HCT116 (cell line): ENCODE results near the gene SCAI. TPM values are rescaled to one million over a fixed set of nuclear protein-coding genes. Genes with fewer than 3 reads are reported as not detected.

ENCODE experiments used
- ATAC-seq: fragments of 200-7000 bp; cut with Tn5 transposase; 2 replicates; pipeline ENCODE4 v1.9.1; 2020; ENCODE audit warnings: mild to moderate bottlenecking, moderate library complexity
- BruUV-seq: library from RNA; stranded (reverse); fragments of 400-500 nt; replicated peaks from 2 replicates; lab custom pipeline; 2021; lab: Mats Ljungman, UMichigan
- CTCF ChIA-PET: fragments of 300-600 bp; sonication (Branson Sonifier 250); formaldehyde crosslinking; loops from one replicate; lab custom pipeline; 2021; ENCODE audit warnings: antibody characterized with exemption; lab: Charles Lee
- POLR2A ChIA-PET: fragments of 300-600, 350-600 bp; sonication (Branson Sonifier 250); formaldehyde crosslinking; loops from one replicate; lab custom pipeline; 2021; ENCODE audit warnings: antibody characterized with exemption; lab: Charles Lee
- RAD21 ChIA-PET, 2 experiments: fragments of 300-600 bp; sonication (Branson Sonifier 250); formaldehyde crosslinking; loops; one replicate each; lab custom pipeline; 2023; ENCODE audit warnings: low total read pairs in 2 of 2; ENCODE audit not compliant: uncharacterized antibody in 2 of 2, unreplicated experiment in 2 of 2, low non-redundant PET in 1 of 2; lab: Charles Lee
- DNase-seq: peaks from one replicate; pipeline ENCODE4 v3.0.0-alpha.2; 2010; ENCODE audit warnings: low read depth, low spot score
- H2AFZ ChIP-seq: fragments of 200-600 bp; shearing (Covaris generic), sonication (generic); 2 replicates; pipeline ENCODE4 v1.6.1; 2017; ENCODE audit warnings: low read depth, mixed run types, mixed read lengths, antibody characterized with exemption, low read length; ENCODE audit not compliant: poor library complexity, severe bottlenecking
- H3K27ac ChIP-seq: 2 replicates; pipeline ENCODE4 v1.5.1; 2012; ENCODE audit warnings: low read depth, low read length
- H3K27me3 ChIP-seq: fragments of 200-600 bp; sonication (generic); 2 replicates; pipeline ENCODE4 v1.6.1; 2016; ENCODE audit warnings: mixed run types, low read length, mixed read lengths; ENCODE audit not compliant: insufficient read depth
- H3K36me3 ChIP-seq, 2 experiments: fragments of 200-500 bp in 1 of 2; fragments of 200-600 bp in 1 of 2; sonication (Bioruptor generic) in 1 of 2; sonication (generic) in 1 of 2; 2 replicates each; pipeline versions ENCODE4 v1.5.1 to v1.6.1; 2014 to 2016; ENCODE audit warnings: low read length in 2 of 2, inconsistent platforms in 1 of 2, mixed read lengths in 1 of 2, mixed run types in 1 of 2; ENCODE audit not compliant: insufficient read depth in 2 of 2, control insufficient read depth in 1 of 2
- H3K4me1 ChIP-seq, 2 experiments: fragments of 200-600 bp in 1 of 2; sonication (generic) in 1 of 2; 2 replicates each; pipeline versions ENCODE4 v1.5.1 to v1.6.1; 2012 to 2017; ENCODE audit warnings: low read length in 2 of 2, inconsistent platforms in 1 of 2, mild to moderate bottlenecking in 1 of 2, mixed read lengths in 1 of 2, mixed run types in 1 of 2, moderate library complexity in 1 of 2; ENCODE audit not compliant: insufficient read depth in 2 of 2, control insufficient read depth in 1 of 2
- H3K4me2 ChIP-seq: fragments of 200-600 bp; sonication (generic); 2 replicates; pipeline ENCODE4 v1.6.1; 2017; ENCODE audit warnings: mixed run types, low read length, mixed read lengths
- H3K4me3 ChIP-seq, 2 experiments: fragments of 200-600 bp in 1 of 2; sonication (generic) in 1 of 2; replicated peaks in 1 of 2; 2 replicates each; pipeline ENCODE4 v1.5.1; 2011 to 2016; ENCODE audit warnings: low read length in 2 of 2, control low read depth in 1 of 2, low read depth in 1 of 2, mild to moderate bottlenecking in 1 of 2, mixed read lengths in 1 of 2, mixed run types in 1 of 2
- H3K79me2 ChIP-seq: fragments of 200-600 bp; sonication (generic); 2 replicates; pipeline ENCODE4 v1.6.1; 2017; ENCODE audit warnings: mild to moderate bottlenecking, mixed run types, low read length, moderate library complexity, mixed read lengths; ENCODE audit not compliant: insufficient read depth
- H3K9ac ChIP-seq: fragments of 200-600 bp; sonication (generic); 2 replicates; pipeline ENCODE4 v1.6.1; 2016; ENCODE audit warnings: low read length, mixed read lengths
- H3K9me2 ChIP-seq: fragments of 200-600 bp; sonication (generic), shearing (Covaris generic); 2 replicates; pipeline ENCODE4 v1.6.1; 2017; ENCODE audit warnings: mixed run types, mild to moderate bottlenecking, moderate library complexity; ENCODE audit not compliant: insufficient read depth
- H3K9me3 ChIP-seq, 2 experiments: fragments of 200-500 bp in 1 of 2; fragments of 200-600 bp in 1 of 2; sonication (Bioruptor generic) in 1 of 2; sonication (generic) in 1 of 2; 2 replicates each; pipeline ENCODE4 v1.6.1; 2014 to 2017; ENCODE audit warnings: low read length in 2 of 2, mixed read lengths in 2 of 2, inconsistent platforms in 1 of 2, low read depth in 1 of 2, mild to moderate bottlenecking in 1 of 2, mixed run types in 1 of 2, moderate library complexity in 1 of 2; ENCODE audit not compliant: control insufficient read depth in 1 of 2, insufficient read depth in 1 of 2
- H4K20me1 ChIP-seq: fragments of 200-600 bp; sonication (generic), shearing (Covaris generic); 2 replicates; pipeline ENCODE4 v1.6.1; 2017; ENCODE audit warnings: mixed run types, mild to moderate bottlenecking, moderate library complexity; ENCODE audit not compliant: insufficient read depth
- ATF3 ChIP-seq: IDR thresholded peaks from 2 replicates; pipeline ENCODE4 v1.6.1; 2012
- CBX3 ChIP-seq: IDR thresholded peaks from 2 replicates; pipeline ENCODE4 v1.6.1; 2012; ENCODE audit warnings: low read depth
- CEBPB ChIP-seq: IDR thresholded peaks from 2 replicates; pipeline ENCODE4 v1.6.1; 2012; ENCODE audit warnings: low read depth
- EGR1 ChIP-seq: IDR thresholded peaks from 2 replicates; pipeline ENCODE4 v1.6.1; 2012; ENCODE audit warnings: low read depth
- ELF1 ChIP-seq: IDR thresholded peaks from 2 replicates; pipeline ENCODE4 v1.6.1; 2012; ENCODE audit warnings: low read depth, borderline replicate concordance
- EZH2 ChIP-seq: fragments of 200-600 bp; sonication (generic); IDR thresholded peaks from 2 replicates; pipeline ENCODE4 v1.6.1; 2017; ENCODE audit warnings: antibody characterized with exemption, mixed run types
- POLR2A ChIP-seq: IDR thresholded peaks from 2 replicates; pipeline ENCODE4 v1.7.0; 2011; ENCODE audit warnings: borderline replicate concordance; ENCODE audit not compliant: insufficient read depth, insufficient read length; ENCODE audit errors: extremely low read depth
- POLR2AphosphoS5 ChIP-seq: IDR thresholded peaks from 2 replicates; pipeline ENCODE4 v1.6.1; 2011; ENCODE audit warnings: mild to moderate bottlenecking, low read depth, low read length, moderate library complexity
- RAD21 ChIP-seq: IDR thresholded peaks from 2 replicates; pipeline ENCODE4 v1.6.1; 2012; ENCODE audit warnings: low read depth, mild to moderate bottlenecking
- REST ChIP-seq: IDR thresholded peaks from 2 replicates; pipeline ENCODE4 v1.6.1; 2012; ENCODE audit warnings: low read depth
- SP1 ChIP-seq: IDR thresholded peaks from 2 replicates; pipeline ENCODE4 v1.6.1; 2012; ENCODE audit warnings: low read depth
- SRF ChIP-seq: IDR thresholded peaks from 2 replicates; pipeline ENCODE4 v1.6.1; 2012; ENCODE audit warnings: low read depth
- TCF7L2 ChIP-seq: IDR thresholded peaks from 2 replicates; pipeline ENCODE4 v1.7.0; 2011; ENCODE audit warnings: borderline replicate concordance, inconsistent platforms; ENCODE audit not compliant: insufficient read depth, insufficient read length; ENCODE audit errors: extremely low read depth
- ZNF274 ChIP-seq: fragments of 200-500 bp; sonication (Bioruptor generic); IDR thresholded peaks from 2 replicates; pipeline ENCODE4 v1.6.1; 2014; ENCODE audit warnings: mild to moderate bottlenecking, low read depth, low read length, inconsistent platforms
- intact Hi-C: fragments of 100-400 bp; cut with micrococcal nuclease; formaldehyde crosslinking; loops from 2 replicates; pipeline ENCODE4 v1.10.0; 2022
- total RNA-seq: library from RNA; stranded (reverse); gene quantifications from one replicate; pipeline ENCODE4 v1.2.1, GENCODE V29; 2021; ENCODE audit not compliant: unreplicated experiment
- TF ChIP-seq, protein P1 (sequence below): IDR thresholded peaks from 2 replicates; pipeline ENCODE4 v1.6.1; 2011; ENCODE audit warnings: mild to moderate bottlenecking, low read length, moderate library complexity; ENCODE audit not compliant: insufficient replicate concordance; ENCODE audit errors: extremely low read depth

The SCAI gene
- total RNA-seq, 1 experiment from 2014 or later, result 14.0 TPM

DNA sequence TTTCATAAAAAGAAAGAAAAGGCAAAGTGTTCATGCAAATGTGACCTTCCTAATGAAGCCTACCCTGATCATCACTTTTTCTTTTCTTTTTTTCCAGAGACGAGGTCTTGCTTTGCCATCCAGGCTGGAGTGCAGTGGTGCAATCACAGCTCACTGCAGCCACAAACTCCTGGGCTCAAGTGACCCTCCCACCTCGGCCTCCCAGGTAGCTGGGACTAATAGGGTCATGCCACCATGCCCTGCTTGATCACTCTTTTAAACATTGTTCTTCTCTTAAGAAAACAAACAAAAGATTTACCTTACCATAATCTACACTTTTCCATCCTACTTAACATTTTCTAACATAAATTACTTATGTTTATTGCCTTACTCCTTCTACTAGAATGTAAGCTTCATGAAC is 193.9 kb downstream of the SCAI start:
- H3K27ac ChIP-seq, result no peak overlapping the region
- no peaks in the 10 kb centered on the region for H3K9me2 ChIP-seq
- TF ChIP-seq EZH2 (no peak), POLR2AphosphoS5 (no peak), TCF7L2 (no peak)
- H3K9me3 ChIP-seq, result no peaks in the 10 kb centered on the region
- RAD21 ChIA-PET, result interaction anchor here in 1 of 2 experiments (0.6 kb wide), 1 partner anchor 33 kb away, joined by 5 read pairs; no protein-coding TSS in a partner anchor
- H3K4me2 ChIP-seq, result no peak overlapping the region
- ATAC-seq, result no peak
- H2AFZ ChIP-seq, result no peak overlapping the region
- intact Hi-C loops, result no loop called here
- H3K9ac ChIP-seq, result no peak overlapping the region
- POLR2A ChIA-PET, result no interaction called here
- no peaks in the 10 kb centered on the region; a peak in 1 of 4 replicates for H3K4me1 ChIP-seq
- H3K27me3 ChIP-seq, result no peaks in the 10 kb centered on the region
- no peaks in the 10 kb centered on the region for H3K36me3 ChIP-seq
- no peaks in the 10 kb centered on the region for H3K79me2 ChIP-seq
- no peak overlapping the region for H3K4me3 ChIP-seq
- CTCF ChIA-PET, result no interaction called here
- no peaks in the 10 kb centered on the region for H4K20me1 ChIP-seq
- DNase-seq, result no peak
- no TSS peak for BruUV-seq

DNA sequence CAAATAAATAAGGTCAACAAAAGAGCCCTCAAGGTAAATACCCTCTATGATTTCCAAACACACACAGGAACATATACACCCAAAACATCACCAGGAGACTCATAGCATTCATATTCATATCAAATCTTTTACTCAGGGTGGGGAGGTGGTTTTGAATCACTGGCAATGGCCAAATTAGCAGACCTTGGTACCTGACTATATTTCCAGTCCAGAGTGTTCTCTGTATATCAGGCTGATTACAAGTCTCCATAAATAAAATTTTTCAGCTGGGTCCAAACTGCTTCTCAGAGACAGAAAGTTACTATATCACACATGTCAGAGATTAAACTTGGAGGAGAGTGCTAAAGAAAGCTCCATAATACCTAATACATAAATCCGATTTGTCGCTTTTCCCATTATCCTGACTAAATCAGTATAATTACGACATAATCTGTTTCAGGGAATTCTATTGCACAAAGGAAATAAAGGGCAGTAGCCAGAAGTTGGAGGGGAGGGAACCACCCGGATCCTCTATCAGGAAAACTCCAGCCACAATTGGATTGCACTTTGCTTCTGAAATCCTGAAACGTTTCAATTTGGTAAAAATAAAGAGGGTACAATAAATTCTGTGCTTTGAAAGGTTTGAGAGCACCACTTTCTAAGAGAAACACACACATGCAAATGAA is 195.5 kb downstream of the SCAI start:
- Histone ChIP-seq H4K20me1 (no peaks in the 10 kb centered on the region), H2AFZ (no peak overlapping the region), H3K9me2 (no peaks in the 10 kb centered on the region), H3K9me3 (no peaks in the 10 kb centered on the region), H3K27ac (no peak overlapping the region), H3K4me1 (no peaks in the 10 kb centered on the region), H3K4me2 (no peak overlapping the region), H3K9ac (no peak overlapping the region), H3K36me3 (no peaks in the 10 kb centered on the region), H3K4me3 (no peak overlapping the region), H3K27me3 (no peaks in the 10 kb centered on the region), H3K79me2 (no peaks in the 10 kb centered on the region)
- no peak for ATAC-seq
- CTCF ChIA-PET, result no interaction called here
- BruUV-seq, result no TSS peak
- POLR2A ChIA-PET, result no interaction called here
- no peak for TF ChIP-seq ELF1
- TF ChIP-seq RAD21, result no peak
- TF ChIP-seq CBX3, result no peak
- no peak for TF ChIP-seq POLR2A
- no peak for TF ChIP-seq ZNF274
- TF ChIP-seq ATF3, result no peak
- TF ChIP-seq, protein P1, sequence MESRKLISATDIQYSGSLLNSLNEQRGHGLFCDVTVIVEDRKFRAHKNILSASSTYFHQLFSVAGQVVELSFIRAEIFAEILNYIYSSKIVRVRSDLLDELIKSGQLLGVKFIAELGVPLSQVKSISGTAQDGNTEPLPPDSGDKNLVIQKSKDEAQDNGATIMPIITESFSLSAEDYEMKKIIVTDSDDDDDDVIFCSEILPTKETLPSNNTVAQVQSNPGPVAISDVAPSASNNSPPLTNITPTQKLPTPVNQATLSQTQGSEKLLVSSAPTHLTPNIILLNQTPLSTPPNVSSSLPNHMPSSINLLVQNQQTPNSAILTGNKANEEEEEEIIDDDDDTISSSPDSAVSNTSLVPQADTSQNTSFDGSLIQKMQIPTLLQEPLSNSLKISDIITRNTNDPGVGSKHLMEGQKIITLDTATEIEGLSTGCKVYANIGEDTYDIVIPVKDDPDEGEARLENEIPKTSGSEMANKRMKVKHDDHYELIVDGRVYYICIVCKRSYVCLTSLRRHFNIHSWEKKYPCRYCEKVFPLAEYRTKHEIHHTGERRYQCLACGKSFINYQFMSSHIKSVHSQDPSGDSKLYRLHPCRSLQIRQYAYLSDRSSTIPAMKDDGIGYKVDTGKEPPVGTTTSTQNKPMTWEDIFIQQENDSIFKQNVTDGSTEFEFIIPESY, result no peak
- TF ChIP-seq SRF, result no peak
- no peak for TF ChIP-seq SP1
- TF ChIP-seq POLR2AphosphoS5, result no peak
- no peak for TF ChIP-seq REST
- TF ChIP-seq EGR1, result no peak
- TF ChIP-seq CEBPB, result no peak
- DNase-seq, result no peak
- RAD21 ChIA-PET, result no interaction called here
- intact Hi-C loops, result no loop called here
